Breast epithelium (tissue), 4 donors: ENCODE data around the gene B3GALT6. TPM values are rescaled to one million over a fixed set of nuclear protein-coding genes. Genes with fewer than 3 reads are reported as not detected.

ENCODE experiments used
- DNase-seq, 2 donors: peaks; one replicate each; pipeline ENCODE4 v3.0.0-alpha.2; 2019; ENCODE audit warnings: low spot score in 2 of 2
- H3K27ac ChIP-seq, 2 donors: fragments of 200-600 bp; sonication (generic) in 1 of 2; one replicate each; pipeline ENCODE4 v1.5.1; 2016 to 2019; ENCODE audit warnings: mild to moderate bottlenecking in 1 of 2
- H3K27me3 ChIP-seq, 2 donors: fragments of 200-600 bp; sonication (generic) in 1 of 2; one replicate each; pipeline versions ENCODE4 v1.5.1 to v1.6.0; 2017 to 2019; ENCODE audit warnings: control low read depth in 1 of 2, mild to moderate bottlenecking in 1 of 2
- H3K36me3 ChIP-seq: fragments of 200-600 bp; one replicate; pipeline ENCODE4 v1.5.1; 2019
- H3K4me1 ChIP-seq, 2 donors: fragments of 200-600 bp; sonication (generic); one replicate each; pipeline ENCODE4 v1.5.1; 2016 to 2019; ENCODE audit warnings: control low read depth in 1 of 2
- H3K4me3 ChIP-seq, 3 donors: fragments of 200-600 bp; sonication (generic); 1 replicate in 2 of 3; 2 replicates in 1 of 3; pipeline ENCODE4 v1.5.1; 2016 to 2019; ENCODE audit warnings: mild to moderate bottlenecking in 3 of 3, moderate library complexity in 2 of 3
- H3K9me3 ChIP-seq, 2 donors: fragments of 200-600 bp; sonication (generic) in 1 of 2; one replicate each; pipeline ENCODE4 v1.5.1; 2016 to 2019; ENCODE audit warnings: control low read depth in 1 of 2
- CTCF ChIP-seq, 3 donors: fragments of 450-650 bp; IDR thresholded peaks; one replicate each; pipeline ENCODE4 v1.5.1; 2016 to 2017; ENCODE audit warnings: antibody characterized with exemption in 3 of 3, mild to moderate bottlenecking in 3 of 3, moderate library complexity in 3 of 3
- POLR2A ChIP-seq: fragments of 450-650 bp; IDR thresholded peaks from one replicate; pipeline ENCODE4 v1.6.1; 2016; ENCODE audit warnings: antibody characterized with exemption, mild to moderate bottlenecking, moderate library complexity
- POLR2AphosphoS5 ChIP-seq, 3 donors: sonication (generic); formaldehyde crosslinking; IDR thresholded peaks; one replicate each; pipeline ENCODE4 v1.6.1; 2017; ENCODE audit warnings: antibody characterized with exemption in 3 of 3
- intact Hi-C: fragments of 100-400 bp; cut with DNase I; formaldehyde crosslinking; loops from one replicate; pipeline ENCODE4 v1.15.1; 2023; ENCODE audit warnings: low total_unique reads
- total RNA-seq, 3 donors: library from RNA; depleted of rRNA; stranded (reverse); fragments of >200 nt; gene quantifications; one replicate each; pipeline ENCODE4 v1.1.0, GENCODE V29; 2016

Gene B3GALT6
- total RNA-seq, 3 donors from 2014 or later: 14.4 to 16.0 (median 14.4) TPM

GRCh38 chr1:1243807-1244191 lies 11.8 kb downstream of the B3GALT6 start:
- peaks cover 15 to 39% of the 10 kb centered on the region in 2 donors for H3K27me3 ChIP-seq
- H3K27ac ChIP-seq: no peak overlapping the region
- H3K9me3 ChIP-seq: no peaks in the 10 kb centered on the region
- H3K4me1 ChIP-seq: peaks cover 0 to 15% of the 10 kb centered on the region in 2 donors
- TF ChIP-seq POLR2A (no peak), POLR2AphosphoS5 (IDR thresholded peaks at IDR 0.05) (no peak), CTCF (IDR thresholded peaks at IDR 0.05) (no peak)
- intact Hi-C loops: no loop called here
- no peak overlapping the region for H3K4me3 ChIP-seq
- DNase-seq: no peak
- H3K36me3 ChIP-seq: no peaks in the 10 kb centered on the region

GRCh38 chr1:1244192-1244811 lies 12.3 kb downstream of the B3GALT6 start:
- intact Hi-C loops: no loop called here
- Histone ChIP-seq H3K4me3 (no peak overlapping the region), H3K27ac (no peak overlapping the region), H3K36me3 (no peaks in the 10 kb centered on the region), H3K27me3 (peaks cover 11 to 35% of the 10 kb centered on the region in 2 donors), H3K9me3 (no peaks in the 10 kb centered on the region), H3K4me1 (peaks cover 0 to 14% of the 10 kb centered on the region in 2 donors)
- no peak for DNase-seq
- TF ChIP-seq CTCF (IDR thresholded peaks at IDR 0.05) (no peak), POLR2A (no peak), POLR2AphosphoS5 (IDR thresholded peaks at IDR 0.05) (no peak)

- TF ChIP-seq POLR2AphosphoS5 (IDR thresholded peaks at IDR 0.05) (no peak), POLR2A (no peak), CTCF (IDR thresholded peaks at IDR 0.05) (no peak)
- no peaks in the 10 kb centered on the region for H3K9me3 ChIP-seq
- no peaks in the 10 kb centered on the region for H3K36me3 ChIP-seq
- H3K27ac ChIP-seq: no peak overlapping the region
- peaks cover 0 to 8% of the 10 kb centered on the region in 2 donors for H3K4me1 ChIP-seq
- H3K4me3 ChIP-seq: no peak overlapping the region
- H3K27me3 ChIP-seq: peaks cover 8 to 26% of the 10 kb centered on the region in 2 donors
- intact Hi-C loops: no loop called here
- no peak for DNase-seq
Measured at GRCh38 chr1:1245178-1245816, 13.3 kb downstream of the B3GALT6 start.

GRCh38 chr1:1245817-1246576 lies 14.0 kb downstream of the B3GALT6 start:
- Histone ChIP-seq H3K27me3 (peaks cover 8 to 26% of the 10 kb centered on the region in 2 donors), H3K27ac (no peak overlapping the region), H3K36me3 (no peaks in the 10 kb centered on the region), H3K4me3 (peak overlapping the region in 2 of 3 donors; percentile 15 to 51), H3K4me1 (peaks cover 0 to 8% of the 10 kb centered on the region in 2 donors), H3K9me3 (no peaks in the 10 kb centered on the region)
- DNase-seq: no peak
- intact Hi-C loops: no loop called here
- no peak for TF ChIP-seq POLR2AphosphoS5 (IDR thresholded peaks at IDR 0.05)
- no peak for TF ChIP-seq POLR2A
- no peak for TF ChIP-seq CTCF (IDR thresholded peaks at IDR 0.05)
